Hepatocyte (in vitro differentiated cells): ENCODE data around the gene PRMT5. TPM values are rescaled to one million over a fixed set of nuclear protein-coding genes. Genes with fewer than 3 reads are reported as not detected.

Source experiments
- DNase-seq: peaks from one replicate; pipeline ENCODE4 v3.0.0-alpha.2; 2016; ENCODE audit warnings: low spot score
- H2AFZ ChIP-seq: fragments of 200-600 bp; sonication (generic); 2 replicates; pipeline ENCODE4 v1.6.0; 2016; ENCODE audit warnings: antibody characterized with exemption, mild to moderate bottlenecking
- H3K27ac ChIP-seq: fragments of 200-600 bp; sonication (generic); 2 replicates; pipeline ENCODE4 v1.5.1; 2016; ENCODE audit warnings: mild to moderate bottlenecking
- H3K27me3 ChIP-seq: fragments of 200-600 bp; sonication (generic); 2 replicates; pipeline ENCODE4 v1.6.1; 2016
- H3K36me3 ChIP-seq: fragments of 200-600 bp; sonication (generic); replicated peaks from 2 replicates; pipeline ENCODE4 v1.5.1; 2016; ENCODE audit warnings: low read depth; ENCODE audit not compliant: insufficient read depth
- H3K4me1 ChIP-seq: fragments of 200-600 bp; sonication (generic); 2 replicates; pipeline ENCODE4 v1.5.1; 2016; ENCODE audit warnings: mild to moderate bottlenecking, moderate library complexity; ENCODE audit not compliant: insufficient read depth
- H3K4me2 ChIP-seq: fragments of 200-600 bp; sonication (generic); 2 replicates; pipeline ENCODE4 v1.6.0; 2016
- H3K4me3 ChIP-seq: fragments of 200-600 bp; sonication (generic); 2 replicates; pipeline ENCODE4 v1.5.1; 2016; ENCODE audit warnings: mild to moderate bottlenecking
- H3K79me2 ChIP-seq: fragments of 200-600 bp; sonication (generic); 2 replicates; pipeline ENCODE4 v1.6.0; 2017; ENCODE audit warnings: mild to moderate bottlenecking
- H3K9me2 ChIP-seq: fragments of 200-600 bp; sonication (generic); replicated peaks from 2 replicates; pipeline ENCODE4 v1.6.0; 2017; ENCODE audit warnings: mild to moderate bottlenecking; ENCODE audit not compliant: insufficient read depth
- H3K9me3 ChIP-seq: fragments of 200-600 bp; sonication (generic); 2 replicates; pipeline ENCODE4 v1.5.1; 2016; ENCODE audit warnings: low read depth, mild to moderate bottlenecking
- H4K20me1 ChIP-seq: fragments of 200-600 bp; sonication (generic); 2 replicates; pipeline ENCODE4 v1.6.0; 2016; ENCODE audit warnings: mild to moderate bottlenecking; ENCODE audit not compliant: insufficient read depth, poor library complexity, severe bottlenecking
- EZH2 ChIP-seq: fragments of 200-600 bp; sonication (generic); IDR thresholded peaks from 2 replicates; pipeline ENCODE4 v1.6.1; 2016; ENCODE audit warnings: antibody characterized with exemption, mild to moderate bottlenecking, borderline replicate concordance
- EZH2phosphoT487 ChIP-seq: fragments of 200-600 bp; sonication (generic); IDR thresholded peaks from one replicate; pipeline ENCODE4 v1.6.1; 2018; ENCODE audit warnings: antibody characterized with exemption, mild to moderate bottlenecking, low read depth, moderate library complexity; ENCODE audit not compliant: unreplicated experiment, severe bottlenecking
- WGBS: methylation state at CpG from one replicate; pipeline ENCODE4 v1.1.6; 2016; ENCODE audit warnings: low lambda C conversion rate; ENCODE audit errors: missing lambda C conversion rate; 5-methylcytosine and 5-hydroxymethylcytosine counted together
- polyA plus RNA-seq: library from polyadenylated mRNA; unstranded; fragments of >200 nt; fragmentation: Nextera tagmentation; extraction: Ambion mirVana; gene quantifications from 2 replicates; pipeline ENCODE4 v1.2.1, GENCODE V29; 2016
- total RNA-seq: library from RNA; depleted of rRNA; stranded (reverse); fragments of >200 nt; gene quantifications from 2 replicates; pipeline ENCODE4 v1.2.3, GENCODE V29; 2014
- TF ChIP-seq, protein P1 (sequence below): fragments of 200-600 bp; sonication (generic); IDR thresholded peaks from 2 replicates; pipeline ENCODE4 v1.5.1; 2016; ENCODE audit warnings: antibody characterized with exemption, mild to moderate bottlenecking; ENCODE audit not compliant: poor library complexity

PRMT5 gene
- total and polyA plus RNA-seq, 2 experiments from 2014 or later = 52.2 to 72.3 TPM

DNA sequence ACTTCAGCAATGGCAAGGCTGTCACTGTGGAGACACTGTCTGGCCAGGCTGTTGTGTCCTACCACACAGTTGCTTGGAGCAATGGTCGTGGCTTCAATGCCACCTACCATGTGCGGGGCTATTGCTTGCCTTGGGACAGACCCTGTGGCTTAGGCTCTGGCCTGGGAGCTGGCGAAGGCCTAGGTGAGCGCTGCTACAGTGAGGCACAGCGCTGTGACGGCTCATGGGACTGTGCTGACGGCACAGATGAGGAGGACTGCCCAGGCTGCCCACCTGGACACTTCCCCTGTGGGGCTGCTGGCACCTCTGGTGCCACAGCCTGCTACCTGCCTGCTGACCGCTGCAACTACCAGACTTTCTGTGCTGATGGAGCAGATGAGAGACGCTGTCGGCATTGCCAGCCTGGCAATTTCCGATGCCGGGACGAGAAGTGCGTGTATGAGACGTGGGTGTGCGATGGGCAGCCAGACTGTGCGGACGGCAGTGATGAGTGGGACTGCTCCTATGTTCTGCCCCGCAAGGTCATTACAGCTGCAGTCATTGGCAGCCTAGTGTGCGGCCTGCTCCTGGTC lies 53.3 kb downstream of the PRMT5 start:
- no peaks in the 10 kb centered on the region for H3K36me3 ChIP-seq
- no peaks in the 10 kb centered on the region for H3K9me3 ChIP-seq
- no peak overlapping the region for H3K4me3 ChIP-seq
- no peak overlapping the region for H3K27ac ChIP-seq
- H3K4me2 ChIP-seq = no peak overlapping the region
- peaks cover 7% of the 10 kb centered on the region for H3K4me1 ChIP-seq
- DNase-seq = no peak
- H3K27me3 ChIP-seq = no peaks in the 10 kb centered on the region
- H4K20me1 ChIP-seq = no peaks in the 10 kb centered on the region
- H3K79me2 ChIP-seq = peaks cover 22% of the 10 kb centered on the region
- no peaks in the 10 kb centered on the region for H3K9me2 ChIP-seq
- TF ChIP-seq, protein P1, sequence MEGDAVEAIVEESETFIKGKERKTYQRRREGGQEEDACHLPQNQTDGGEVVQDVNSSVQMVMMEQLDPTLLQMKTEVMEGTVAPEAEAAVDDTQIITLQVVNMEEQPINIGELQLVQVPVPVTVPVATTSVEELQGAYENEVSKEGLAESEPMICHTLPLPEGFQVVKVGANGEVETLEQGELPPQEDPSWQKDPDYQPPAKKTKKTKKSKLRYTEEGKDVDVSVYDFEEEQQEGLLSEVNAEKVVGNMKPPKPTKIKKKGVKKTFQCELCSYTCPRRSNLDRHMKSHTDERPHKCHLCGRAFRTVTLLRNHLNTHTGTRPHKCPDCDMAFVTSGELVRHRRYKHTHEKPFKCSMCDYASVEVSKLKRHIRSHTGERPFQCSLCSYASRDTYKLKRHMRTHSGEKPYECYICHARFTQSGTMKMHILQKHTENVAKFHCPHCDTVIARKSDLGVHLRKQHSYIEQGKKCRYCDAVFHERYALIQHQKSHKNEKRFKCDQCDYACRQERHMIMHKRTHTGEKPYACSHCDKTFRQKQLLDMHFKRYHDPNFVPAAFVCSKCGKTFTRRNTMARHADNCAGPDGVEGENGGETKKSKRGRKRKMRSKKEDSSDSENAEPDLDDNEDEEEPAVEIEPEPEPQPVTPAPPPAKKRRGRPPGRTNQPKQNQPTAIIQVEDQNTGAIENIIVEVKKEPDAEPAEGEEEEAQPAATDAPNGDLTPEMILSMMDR = no peak
- TF ChIP-seq EZH2 = no peak
- no peak for TF ChIP-seq EZH2phosphoT487
- 98% methylated on average over 20 of the region's 20 CpGs for WGBS
- H2AFZ ChIP-seq = no peak overlapping the region

DNA sequence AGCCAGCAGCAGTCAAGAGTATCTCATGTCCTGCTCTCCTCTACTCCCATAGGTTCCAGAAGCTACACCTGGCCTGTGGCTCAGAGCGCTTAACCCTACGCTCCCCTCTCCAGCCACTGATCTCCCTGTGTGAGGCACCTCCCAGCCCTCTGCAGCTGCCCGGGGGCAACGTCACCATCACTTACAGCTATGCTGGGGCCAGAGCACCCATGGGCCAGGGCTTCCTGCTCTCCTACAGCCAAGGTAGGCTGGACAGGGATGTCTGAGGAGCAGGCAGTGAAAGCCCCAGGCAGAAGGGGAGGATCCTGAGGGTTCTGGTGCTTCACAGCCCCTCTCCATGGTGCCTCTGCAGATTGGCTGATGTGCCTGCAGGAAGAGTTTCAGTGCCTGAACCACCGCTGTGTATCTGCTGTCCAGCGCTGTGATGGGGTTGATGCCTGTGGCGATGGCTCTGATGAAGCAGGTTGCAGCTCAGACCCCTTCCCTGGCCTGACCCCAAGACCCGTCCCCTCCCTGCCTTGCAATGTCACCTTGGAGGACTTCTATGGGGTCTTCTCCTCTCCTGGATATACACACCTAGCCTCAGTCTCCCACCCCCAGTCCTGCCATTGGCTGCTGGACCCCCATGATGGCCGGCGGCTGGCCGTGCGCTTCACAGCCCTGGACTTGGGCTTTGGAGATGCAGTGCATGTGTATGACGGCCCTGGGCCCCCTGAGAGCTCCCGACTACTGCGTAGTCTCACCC lies 54.0 kb downstream of the PRMT5 start:
- no peaks in the 10 kb centered on the region for H3K27me3 ChIP-seq
- no peak overlapping the region for H3K4me3 ChIP-seq
- H3K4me2 ChIP-seq = no peak overlapping the region
- H3K9me2 ChIP-seq = no peaks in the 10 kb centered on the region
- no peak for TF ChIP-seq EZH2phosphoT487
- TF ChIP-seq EZH2 = no peak
- TF ChIP-seq, protein P1 = no peak
- 97% methylated on average over 15 of the region's 15 CpGs for WGBS
- no peak overlapping the region for H3K27ac ChIP-seq
- DNase-seq = no peak
- no peaks in the 10 kb centered on the region for H3K36me3 ChIP-seq
- H4K20me1 ChIP-seq = no peaks in the 10 kb centered on the region
- peaks cover 22% of the 10 kb centered on the region for H3K79me2 ChIP-seq
- no peaks in the 10 kb centered on the region for H3K9me3 ChIP-seq
- H2AFZ ChIP-seq = no peak overlapping the region
- peaks cover 13% of the 10 kb centered on the region for H3K4me1 ChIP-seq

DNA sequence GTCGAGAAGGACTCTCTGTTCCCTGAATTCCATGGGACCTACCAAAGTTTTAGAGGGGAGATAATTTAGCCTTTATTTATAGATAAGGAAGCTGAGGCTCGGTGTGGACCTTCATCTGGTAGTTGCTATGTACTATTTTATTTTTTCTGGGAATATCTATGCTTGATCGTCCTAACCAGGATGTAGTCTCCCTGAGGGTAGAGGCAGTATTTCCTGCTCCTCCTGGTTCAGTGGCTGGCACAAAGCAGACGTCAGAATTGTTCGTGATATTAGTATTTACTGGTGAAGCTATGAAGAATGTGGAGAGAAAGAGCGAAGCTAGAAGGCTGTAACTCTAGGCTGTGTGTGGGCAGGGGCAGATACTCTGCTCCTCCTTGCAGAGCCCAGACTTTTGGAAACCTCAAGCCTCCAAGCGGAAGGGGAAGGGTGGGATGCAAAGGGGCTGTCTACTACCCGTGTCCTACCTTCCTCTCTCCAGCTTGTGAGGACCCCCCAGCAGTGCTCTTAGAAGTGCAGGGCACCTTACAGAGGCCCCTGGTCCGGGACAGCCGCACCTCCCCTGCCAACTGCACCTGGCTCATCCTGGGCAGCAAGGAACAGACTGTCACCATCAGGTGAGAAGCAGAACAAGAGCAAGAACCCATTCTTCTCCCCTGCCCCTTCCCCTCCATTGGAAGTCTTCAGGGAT lies 56.2 kb downstream of the PRMT5 start:
- Histone ChIP-seq H3K4me1 (peaks cover 15% of the 10 kb centered on the region), H3K9me2 (no peaks in the 10 kb centered on the region), H3K4me3 (peak overlapping the region; percentile 76), H3K79me2 (peaks cover 22% of the 10 kb centered on the region), H3K27ac (peak overlapping the region; percentile 100), H3K27me3 (no peaks in the 10 kb centered on the region), H3K9me3 (no peaks in the 10 kb centered on the region), H2AFZ (peak overlapping the region; percentile 2), H3K4me2 (peak overlapping the region; percentile 79), H3K36me3 (no peaks in the 10 kb centered on the region), H4K20me1 (no peaks in the 10 kb centered on the region)
- TF ChIP-seq EZH2 (no peak), EZH2phosphoT487 (no peak)
- TF ChIP-seq, protein P1 = no peak
- DNase-seq = no peak
- 64% methylated on average over 10 of the region's 10 CpGs for WGBS
